RWPE1 (cell line): ENCODE results near the gene ARMCX4.

Experiments used
- CTCF ChIA-PET: fragments of 350-600 bp; sonication (Branson Sonifier 250); formaldehyde crosslinking; extraction: SDS; loops from one replicate; lab custom pipeline; 2021; lab: Yijun Ruan, JAX
- POLR2A ChIA-PET: fragments of 400-600 bp; formaldehyde crosslinking; extraction: SDS; loops from one replicate; lab custom pipeline; 2020; ENCODE audit warnings: antibody characterized with exemption; ENCODE audit not compliant: low non-redundant PET; lab: Yijun Ruan, JAX
- DNase-seq: peaks from one replicate; pipeline ENCODE4 v3.0.0; 2012; ENCODE audit warnings: low spot score
- H3K27ac ChIP-seq: fragments of 450-650 bp; 2 replicates; pipeline ENCODE4 v1.5.1; 2017
- CTCF ChIP-seq: fragments of 450-650 bp; conservative IDR thresholded peaks from 2 replicates; pipeline ENCODE4 v1.5.1; 2017; ENCODE audit warnings: low read depth, mild to moderate bottlenecking

ARMCX4 gene

GRCh38 chrX:101485212-101485949 lies at the start of gene ARMCX4:
TSS of gene ARMCX4 (plus strand) at chrX:101485456. CDS start at chrX:101488590, 3,134 bp downstream.
- ChIA-PET POLR2A (no interaction called here), CTCF (no interaction called here)
- DNase-seq, result peak; percentile 2
- TF ChIP-seq CTCF, result no peak
- no peak within 1 kb of the TSS for H3K27ac ChIP-seq

GRCh38 chrX:101442085-101442484 lies 43.2 kb upstream of the ARMCX4 start:
- POLR2A ChIA-PET, result no interaction called here
- no peak for TF ChIP-seq CTCF
- DNase-seq, result no peak
- no peak overlapping the region for H3K27ac ChIP-seq
- CTCF ChIA-PET, result no interaction called here

DNA sequence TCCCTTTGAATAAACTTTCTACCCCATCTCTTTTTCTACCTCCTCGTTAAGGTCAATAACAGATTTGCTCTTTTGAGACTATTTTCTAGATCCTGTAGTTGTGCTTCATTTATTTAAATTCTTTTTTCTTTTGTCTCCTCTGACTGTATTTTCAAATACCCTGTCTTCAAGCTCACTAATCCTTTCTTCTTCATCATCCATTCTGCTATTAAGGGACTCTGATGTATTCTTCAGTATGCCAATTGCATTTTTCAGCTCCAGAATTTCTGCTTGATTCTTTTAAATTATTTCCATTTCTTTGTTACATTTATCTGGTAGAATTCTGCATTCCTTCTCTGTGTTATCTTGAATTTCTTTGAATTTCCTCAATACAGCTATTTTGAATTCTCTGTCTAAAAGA lies 36.0 kb upstream of the ARMCX4 start:
- TF ChIP-seq CTCF, result no peak
- DNase-seq, result no peak
- ChIA-PET POLR2A (no interaction called here), CTCF (no interaction called here)
- H3K27ac ChIP-seq, result no peak overlapping the region

GRCh38 chrX:101450085-101450484 lies 35.2 kb upstream of the ARMCX4 start:
- POLR2A ChIA-PET, result no interaction called here
- H3K27ac ChIP-seq, result no peak overlapping the region
- CTCF ChIA-PET, result no interaction called here
- no peak for DNase-seq
- TF ChIP-seq CTCF, result no peak

DNA sequence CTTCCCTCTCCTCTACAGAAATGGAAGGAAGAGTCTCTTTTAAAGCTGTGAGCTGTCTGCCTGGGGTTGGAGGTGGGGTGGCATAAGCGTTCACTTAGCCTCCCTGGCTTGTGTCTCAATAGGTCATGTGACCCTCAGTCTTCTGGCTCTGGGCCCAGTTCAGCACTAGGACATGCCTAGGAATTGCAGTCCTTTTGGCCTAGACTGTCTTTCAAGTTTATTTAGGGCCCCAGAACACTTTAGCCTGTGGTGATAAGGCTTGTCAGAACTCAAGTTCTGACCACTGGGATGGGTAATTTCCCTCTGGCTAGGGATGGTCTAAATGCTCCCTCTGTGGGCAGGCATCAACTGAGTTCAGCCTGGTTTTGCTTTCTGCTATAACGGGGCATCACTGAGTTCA lies 34.3 kb upstream of the ARMCX4 start:
- TF ChIP-seq CTCF, result no peak
- ChIA-PET CTCF (no interaction called here), POLR2A (no interaction called here)
- H3K27ac ChIP-seq, result no peak overlapping the region
- DNase-seq, result no peak

DNA sequence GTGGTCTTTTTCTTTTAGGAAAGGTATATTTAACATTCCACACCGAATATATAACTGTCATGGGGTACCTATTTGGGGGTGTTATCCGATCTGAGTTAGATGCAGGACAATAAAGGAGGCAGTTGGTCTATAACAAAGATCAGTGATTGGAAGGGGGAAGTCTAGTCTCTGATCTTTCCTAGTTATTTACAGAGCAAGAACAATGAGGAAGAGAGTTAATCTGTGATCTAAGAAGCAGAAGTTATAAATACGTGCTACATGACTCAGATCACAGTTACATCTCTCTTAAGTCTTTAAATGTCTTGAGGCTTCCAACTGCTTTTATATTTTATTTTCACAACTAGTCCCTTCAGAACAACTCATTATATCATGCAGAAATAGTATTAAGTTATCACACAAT lies 33.2 kb upstream of the ARMCX4 start:
- ChIA-PET POLR2A (no interaction called here), CTCF (no interaction called here)
- TF ChIP-seq CTCF, result no peak
- DNase-seq, result no peak
- no peak overlapping the region for H3K27ac ChIP-seq
